Spleen (tissue), 7 donors: ENCODE data around the gene KCNMB4.

ENCODE experiments used
- CTCF ChIP-seq, 11 experiments: fragments of 200-600 bp in 7 of 11; fragments of 450-650 bp in 4 of 11; sonication (generic) in 4 of 11; IDR thresholded peaks in 8 of 11; conservative IDR thresholded peaks in 3 of 11; 1 replicate in 7 of 11; 2 replicates in 4 of 11; pipeline versions ENCODE4 v1.4.0 to v1.8.0; 2016 to 2021; ENCODE audit warnings: antibody characterized with exemption in 11 of 11, inconsistent platforms in 4 of 11, mild to moderate bottlenecking in 1 of 11
- POLR2A ChIP-seq, 3 donors: fragments of 450-650 bp; IDR thresholded peaks; one replicate each; pipeline ENCODE4 v1.5.1; 2017; ENCODE audit warnings: antibody characterized with exemption in 3 of 3, mild to moderate bottlenecking in 1 of 3
- donor health status: DM: no; HTN: no; CAD: no; lungs with moderate emphysema.
- donor health status: DM: no; HTN: no; CAD: no.
- donor health status: DM: no; HTN: no; CAD: no.

GRCh38 chr12:70402597-70402996 is 36.5 kb downstream of the KCNMB4 start:
- TF ChIP-seq POLR2A (IDR thresholded peaks at IDR 0.05) (no peak), CTCF (IDR thresholded peaks at IDR 0.05 in 8 of 11, conservative IDR thresholded peaks at IDR 0.05 in 3 of 11) (no peak)
